ENCODE measurements around the gene SEBOX.

DNA sequence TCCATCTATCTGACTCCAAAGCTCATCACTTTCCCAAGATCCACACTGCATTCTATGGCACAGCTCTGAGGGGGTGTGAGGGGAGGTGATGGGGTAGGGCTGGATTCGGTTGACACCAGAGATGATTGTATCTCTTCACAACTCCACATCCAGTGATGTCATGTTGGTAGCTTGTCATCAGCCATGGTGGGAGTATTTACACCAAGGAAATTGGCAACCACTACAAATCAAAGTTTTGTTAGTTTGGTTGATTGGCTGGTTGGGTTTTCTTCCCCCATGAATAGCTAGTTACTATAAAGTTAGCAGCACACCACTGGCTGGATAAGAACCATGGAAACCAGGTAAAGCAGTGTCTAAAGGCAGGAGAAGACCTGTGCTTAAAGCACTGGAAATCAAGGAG, 26.0 kb upstream of the SEBOX start:
- TF ChIP-seq, protein P1, sequence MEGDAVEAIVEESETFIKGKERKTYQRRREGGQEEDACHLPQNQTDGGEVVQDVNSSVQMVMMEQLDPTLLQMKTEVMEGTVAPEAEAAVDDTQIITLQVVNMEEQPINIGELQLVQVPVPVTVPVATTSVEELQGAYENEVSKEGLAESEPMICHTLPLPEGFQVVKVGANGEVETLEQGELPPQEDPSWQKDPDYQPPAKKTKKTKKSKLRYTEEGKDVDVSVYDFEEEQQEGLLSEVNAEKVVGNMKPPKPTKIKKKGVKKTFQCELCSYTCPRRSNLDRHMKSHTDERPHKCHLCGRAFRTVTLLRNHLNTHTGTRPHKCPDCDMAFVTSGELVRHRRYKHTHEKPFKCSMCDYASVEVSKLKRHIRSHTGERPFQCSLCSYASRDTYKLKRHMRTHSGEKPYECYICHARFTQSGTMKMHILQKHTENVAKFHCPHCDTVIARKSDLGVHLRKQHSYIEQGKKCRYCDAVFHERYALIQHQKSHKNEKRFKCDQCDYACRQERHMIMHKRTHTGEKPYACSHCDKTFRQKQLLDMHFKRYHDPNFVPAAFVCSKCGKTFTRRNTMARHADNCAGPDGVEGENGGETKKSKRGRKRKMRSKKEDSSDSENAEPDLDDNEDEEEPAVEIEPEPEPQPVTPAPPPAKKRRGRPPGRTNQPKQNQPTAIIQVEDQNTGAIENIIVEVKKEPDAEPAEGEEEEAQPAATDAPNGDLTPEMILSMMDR (IDR thresholded peaks at IDR 0.05) = no peak
- TF ChIP-seq EZH2 (IDR thresholded peaks at IDR 0.05; ENCODE audit: borderline replicate concordance, insufficient read depth, low read depth, low read length, poor library complexity, severe bottlenecking) = no peak

All from B cell (primary cell).